Measurements from ENCODE around the gene PLB1. TPM values are rescaled to one million over a fixed set of nuclear protein-coding genes. Genes with fewer than 3 reads are reported as not detected.
A peak's percentile ranks its signal among the peaks of the same experiment; 100 is the strongest.

Gene PLB1
- total RNA-seq, 1 experiment from 2014 or later, result 1.4 TPM

DNA sequence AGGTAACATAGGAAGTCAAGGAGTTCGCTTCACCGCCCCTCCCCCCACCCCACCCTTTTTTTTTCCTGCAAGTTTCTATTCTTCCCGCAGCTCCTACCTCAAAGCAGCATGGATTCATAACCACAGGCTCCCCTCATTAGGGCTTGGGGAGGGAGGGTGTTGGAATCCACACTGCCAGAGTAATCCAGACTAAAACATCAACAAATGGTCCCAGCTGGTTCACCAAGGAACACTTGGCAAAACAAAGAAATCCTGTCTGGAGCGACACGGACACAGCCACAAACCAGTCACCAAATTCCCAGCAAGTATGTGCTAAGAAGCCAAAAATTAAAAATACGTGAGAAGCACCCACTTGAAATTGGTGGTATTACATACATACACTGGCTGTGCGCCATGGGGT is 148.9 kb downstream of the PLB1 start:
- DNase-seq (ENCODE audit: low read depth), result peak; percentile 81

DNA sequence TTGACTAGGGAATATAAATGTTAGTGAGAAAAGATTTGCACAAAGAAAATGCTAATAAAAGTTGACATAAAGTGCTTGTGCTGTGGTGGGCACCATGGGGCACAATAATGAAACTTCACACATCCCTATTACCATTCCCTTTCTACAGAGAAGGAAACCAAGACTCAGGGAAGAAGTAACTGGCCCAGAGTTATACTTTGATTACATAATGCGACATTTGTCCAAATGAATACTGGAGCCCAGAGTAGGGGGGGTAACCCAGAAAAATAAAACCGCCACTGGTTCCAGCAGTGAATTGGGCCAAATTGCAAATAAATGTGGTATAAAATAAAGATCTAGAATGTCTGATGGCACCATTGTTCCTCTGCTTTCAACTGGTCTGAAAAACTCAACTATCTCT is 149.7 kb downstream of the PLB1 start:
- DNase-seq (ENCODE audit: low read depth), result no peak

DNA sequence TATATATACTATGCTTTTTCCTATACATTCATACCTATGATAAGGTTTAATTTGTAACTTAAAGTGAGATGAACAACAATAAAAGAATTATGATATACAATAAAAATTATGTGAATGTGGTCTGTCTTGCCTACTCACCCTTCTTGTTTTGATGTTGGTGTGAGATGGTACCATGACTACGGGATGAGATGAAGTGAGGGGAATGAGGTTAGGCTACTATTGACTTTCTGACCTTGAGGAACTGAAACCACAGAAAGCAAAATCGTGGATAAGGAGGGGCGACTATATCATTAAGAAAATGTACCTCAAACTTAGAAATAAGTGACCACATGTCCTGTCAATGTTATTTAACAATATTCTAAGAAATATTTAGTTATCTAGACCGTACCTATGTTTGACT is 151.8 kb downstream of the PLB1 start:
- peak; percentile 62 for DNase-seq (ENCODE audit: low read depth)

DNA sequence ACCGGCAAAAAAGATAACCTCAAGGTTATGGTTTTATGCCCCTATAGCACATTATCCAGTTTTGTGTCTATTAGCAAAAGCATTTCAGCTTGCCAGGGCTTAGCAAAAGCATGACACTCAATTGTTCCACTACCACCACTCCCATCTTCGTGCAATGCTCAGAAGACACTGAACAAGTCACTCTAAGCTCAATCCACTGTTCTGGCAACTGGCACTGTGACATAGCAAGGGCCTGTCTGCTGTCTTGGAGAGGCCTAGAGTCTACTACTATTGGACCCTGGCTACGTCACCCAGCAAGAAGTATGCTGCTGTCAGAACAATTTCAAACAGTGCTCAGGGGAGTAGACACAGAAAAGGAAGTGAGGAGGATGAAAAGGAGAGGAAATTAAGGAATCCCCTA is 152.3 kb downstream of the PLB1 start:
- DNase-seq (ENCODE audit: low read depth), result no peak

DNA sequence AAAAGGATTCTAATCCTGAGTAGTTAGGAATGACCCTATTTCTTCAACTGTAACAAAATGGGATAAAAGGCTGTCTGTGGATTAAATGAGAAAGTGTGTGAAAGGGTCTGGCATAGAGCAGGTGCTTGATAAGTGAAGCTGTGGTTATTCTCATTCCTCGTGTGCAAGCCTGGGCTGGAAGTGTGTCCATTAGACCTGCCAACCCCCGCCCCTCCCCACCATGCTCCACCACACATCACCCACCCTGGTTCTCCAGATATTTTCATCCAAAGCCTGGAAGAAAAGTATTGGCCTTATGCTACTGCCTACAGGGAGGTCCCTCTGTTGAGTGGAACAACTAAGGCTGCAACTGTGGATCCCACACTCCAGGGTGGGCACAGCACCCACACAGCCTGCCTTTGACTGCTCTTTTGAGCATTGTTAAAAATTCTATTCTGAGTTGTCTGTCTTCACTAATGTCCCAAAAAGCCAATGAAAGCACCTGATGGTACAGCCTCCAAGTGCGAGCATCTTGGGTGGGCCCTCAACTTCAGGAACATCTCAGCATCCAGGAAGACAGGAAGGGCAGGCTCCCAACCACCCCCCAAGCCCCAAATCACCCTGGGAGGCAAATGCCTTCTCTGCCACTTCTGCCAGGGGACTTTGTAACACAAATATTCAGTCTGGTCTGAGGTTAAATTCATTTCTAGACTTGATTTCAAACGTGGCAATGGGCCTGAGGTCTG is 153.0 kb downstream of the PLB1 start:
- DNase-seq (ENCODE audit: low read depth), result no peak

GRCh38 chr2:28649481-28650265 is 153.8 kb downstream of the PLB1 start:
- DNase-seq (ENCODE audit: low read depth), result peak; percentile 60

GRCh38 chr2:28650266-28650584 is 154.4 kb downstream of the PLB1 start:
- DNase-seq (ENCODE audit: low read depth), result no peak

DNA sequence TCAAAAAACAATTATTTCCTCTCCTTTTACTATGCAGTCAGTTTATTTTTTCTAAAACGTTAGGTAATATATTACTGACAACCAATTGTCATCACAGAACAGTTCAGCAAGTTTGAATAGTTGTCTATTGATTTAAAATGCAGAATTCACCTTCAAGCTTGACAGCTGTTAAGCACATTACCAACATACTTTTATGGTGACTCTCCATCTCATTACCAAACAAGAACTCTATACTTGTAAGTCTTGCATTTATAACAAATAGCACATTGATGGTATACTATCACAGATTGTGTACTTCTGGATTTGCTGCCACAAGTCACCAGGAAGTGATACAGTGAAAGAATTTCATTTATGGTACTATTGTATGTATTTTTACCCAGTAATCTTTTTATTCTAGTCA is 156.4 kb downstream of the PLB1 start:
- peak; percentile 66 for DNase-seq (ENCODE audit: low read depth)

DNA sequence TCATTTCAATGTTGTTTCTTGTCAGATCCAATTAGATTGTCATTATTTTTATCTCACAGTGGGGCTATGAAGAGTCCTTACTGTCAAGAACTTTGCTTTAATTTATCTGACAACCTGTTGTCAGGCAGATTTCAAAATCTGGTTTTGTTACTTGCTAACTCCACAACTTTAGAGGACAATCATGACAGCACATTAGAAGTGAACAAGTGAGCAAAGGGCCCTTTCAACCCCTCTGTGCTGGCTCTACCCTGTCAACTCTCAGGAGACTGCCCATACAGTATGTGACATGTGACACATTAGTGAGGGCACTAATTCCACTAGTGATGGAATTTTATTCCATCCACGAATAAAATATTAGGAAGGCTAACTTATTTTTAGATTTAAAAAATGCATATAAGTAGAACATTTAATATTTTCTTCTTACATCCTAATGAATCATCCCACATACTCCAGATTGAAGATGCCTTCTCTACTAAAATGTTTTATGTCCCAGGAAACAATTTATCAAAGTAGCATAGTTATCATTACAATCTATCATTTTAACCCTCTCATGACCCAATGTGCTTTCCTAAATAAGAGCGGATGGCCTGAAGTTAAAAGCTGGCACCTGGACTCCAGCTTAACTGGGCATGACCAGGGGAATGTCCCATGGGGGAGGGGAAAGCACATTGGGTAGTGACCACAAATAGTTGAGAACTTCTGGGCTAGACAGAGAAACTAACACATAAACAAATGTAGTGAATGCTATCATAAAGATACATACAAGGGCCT is 158.2 kb downstream of the PLB1 start:
- no peak for DNase-seq (ENCODE audit: low read depth)

DNA sequence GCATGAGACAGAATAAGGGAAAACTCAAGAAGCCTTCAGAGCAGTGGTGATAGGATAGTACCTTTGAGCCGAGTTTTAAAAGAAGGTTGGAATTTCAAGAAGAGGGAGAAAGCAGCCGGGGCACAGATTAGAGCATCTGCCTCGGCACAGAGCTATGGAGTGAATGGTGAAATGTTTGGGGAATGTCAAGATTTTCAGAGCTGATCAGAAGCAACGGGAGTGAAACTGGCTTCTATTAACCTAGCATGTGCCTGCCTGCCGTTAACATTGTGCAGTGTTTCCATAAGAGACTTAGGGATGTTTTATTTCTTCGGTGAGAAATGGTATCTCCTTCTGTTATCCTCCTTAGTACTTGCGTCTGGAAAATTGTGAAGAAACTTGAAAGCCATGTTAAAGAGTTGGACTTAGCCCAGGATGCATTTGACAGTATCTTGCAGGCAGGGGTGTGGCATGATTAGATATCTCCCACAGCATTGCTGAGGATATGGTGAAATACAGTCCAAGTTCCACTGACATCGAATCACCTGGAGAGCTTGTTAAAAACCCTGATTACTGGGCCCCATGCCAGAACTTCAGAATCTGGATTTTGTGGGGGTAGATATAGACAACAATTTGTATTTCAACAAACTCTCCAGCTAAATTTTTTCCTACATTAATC is 158.9 kb downstream of the PLB1 start:
- no peak for DNase-seq (ENCODE audit: low read depth)

- DNase-seq (ENCODE audit: low read depth), result no peak
Measured at GRCh38 chr2:28656937-28657615, 161.2 kb downstream of the PLB1 start.

- peak; percentile 74 for DNase-seq (ENCODE audit: low read depth)
Measured at GRCh38 chr2:28658369-28658768, 162.5 kb downstream of the PLB1 start.

GRCh38 chr2:28659127-28659526 is 163.3 kb downstream of the PLB1 start:
- no peak for DNase-seq (ENCODE audit: low read depth)

DNA sequence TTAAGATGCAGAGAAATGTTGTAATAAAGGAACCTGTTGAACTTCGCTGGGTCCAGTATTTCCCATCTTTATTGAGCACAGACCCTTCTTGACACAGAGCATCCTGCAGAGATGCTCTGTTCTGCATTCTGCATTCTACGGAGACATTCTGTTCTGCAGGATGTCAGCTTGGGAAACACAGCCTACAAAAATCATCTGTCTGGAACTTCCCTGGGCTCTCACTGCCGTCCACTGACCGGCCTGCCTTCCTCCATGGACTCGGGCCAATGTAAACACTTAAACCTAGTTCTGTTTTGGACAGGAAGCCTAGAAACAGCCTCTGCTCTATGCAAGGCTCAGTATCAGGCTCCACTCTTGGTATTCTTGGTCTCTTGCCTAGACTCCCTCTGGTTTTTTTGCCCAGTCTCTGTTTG is 165.7 kb downstream of the PLB1 start:
- DNase-seq (ENCODE audit: low read depth), result peak; percentile 91

DNA sequence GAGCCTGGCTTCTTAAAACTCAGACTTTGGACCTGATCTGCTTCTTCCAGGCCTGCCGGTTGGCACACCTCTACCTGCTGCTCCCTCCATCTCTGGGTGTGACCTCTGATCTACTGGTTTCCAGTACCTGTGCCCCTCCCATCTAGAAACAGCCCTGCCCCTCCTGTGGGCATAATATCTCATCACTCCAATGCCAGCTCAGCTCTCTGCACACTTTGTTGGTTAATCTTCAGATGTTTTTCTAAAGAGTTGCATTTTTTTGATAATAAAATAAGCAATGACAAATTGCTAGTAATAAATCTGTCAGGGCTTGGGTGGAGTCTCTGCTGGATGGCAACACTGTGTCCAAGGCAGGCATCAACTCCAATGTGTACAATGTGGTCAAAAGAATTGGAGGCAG is 166.2 kb downstream of the PLB1 start:
- DNase-seq (ENCODE audit: low read depth), result no peak

- peak; percentile 73 for DNase-seq (ENCODE audit: low read depth)
Measured at GRCh38 chr2:28662468-28663181, 166.8 kb downstream of the PLB1 start.

DNA sequence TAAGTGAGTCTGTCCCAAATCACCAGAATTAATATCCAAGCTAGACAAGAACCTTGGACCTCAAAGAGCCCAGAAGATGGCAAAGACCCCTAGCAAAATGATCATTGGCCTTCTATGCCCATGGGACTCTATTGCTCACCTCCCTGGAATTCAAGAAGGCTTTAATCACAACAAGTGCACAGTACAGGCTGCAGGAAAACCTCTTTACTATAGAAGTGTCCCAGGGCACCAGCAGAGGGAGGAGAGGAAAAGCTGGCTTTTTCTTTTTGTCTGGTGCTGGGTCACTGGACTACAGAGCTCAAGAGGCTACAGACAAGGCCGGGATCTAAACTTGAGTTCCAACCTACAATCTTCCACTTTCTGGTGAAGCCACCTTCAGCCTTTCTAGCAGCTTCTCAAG is 167.5 kb downstream of the PLB1 start:
- DNase-seq (ENCODE audit: low read depth), result peak; percentile 85

- peak; percentile 74 for DNase-seq (ENCODE audit: low read depth)
Measured at GRCh38 chr2:28664120-28664842, 168.4 kb downstream of the PLB1 start.

GRCh38 chr2:28665041-28665704 is 169.3 kb downstream of the PLB1 start:
- DNase-seq (ENCODE audit: low read depth), result peak; percentile 93
